Smooth muscle cell (in vitro differentiated cells): ENCODE measurements around the gene SLC43A3. TPM values are rescaled to one million over a fixed set of nuclear protein-coding genes. Genes with fewer than 3 reads are reported as not detected.

Source experiments
- DNase-seq: peaks from one replicate; lab custom pipeline; 2025; ENCODE audit not compliant: unreplicated experiment; lab: John Stamatoyannopoulos, UW
- H2AFZ ChIP-seq: fragments of 200-600 bp; sonication (generic); 2 replicates; pipeline ENCODE4 v1.6.0; 2016; ENCODE audit warnings: antibody characterized with exemption, low read depth, mild to moderate bottlenecking
- H3F3A ChIP-seq: fragments of 200-600 bp; sonication (generic); 2 replicates; pipeline ENCODE4 v1.6.0; 2017; ENCODE audit warnings: antibody characterized with exemption, low read depth
- H3K27ac ChIP-seq: fragments of 200-600 bp; sonication (generic); 2 replicates; pipeline ENCODE4 v1.5.1; 2016; ENCODE audit warnings: low read depth, mild to moderate bottlenecking
- H3K27me3 ChIP-seq: fragments of 200-600 bp; sonication (generic); 2 replicates; pipeline ENCODE4 v1.6.1; 2016; ENCODE audit warnings: low read depth, mild to moderate bottlenecking
- H3K36me3 ChIP-seq: fragments of 200-600 bp; sonication (generic); 2 replicates; pipeline ENCODE4 v1.5.1; 2016; ENCODE audit warnings: low read depth
- H3K4me1 ChIP-seq: fragments of 200-600 bp; sonication (generic); 2 replicates; pipeline ENCODE4 v1.5.1; 2016; ENCODE audit warnings: low read depth
- H3K4me2 ChIP-seq: fragments of 200-600 bp; sonication (generic); 2 replicates; pipeline ENCODE4 v1.6.0; 2016; ENCODE audit warnings: mild to moderate bottlenecking
- H3K4me3 ChIP-seq: fragments of 200-600 bp; sonication (generic); 2 replicates; pipeline ENCODE4 v1.5.1; 2016; ENCODE audit warnings: mild to moderate bottlenecking
- H3K79me2 ChIP-seq: fragments of 200-600 bp; sonication (generic); 2 replicates; pipeline ENCODE4 v1.6.0; 2016; ENCODE audit warnings: low read depth, mild to moderate bottlenecking
- H3K9ac ChIP-seq: fragments of 200-600 bp; sonication (generic); 2 replicates; pipeline ENCODE4 v1.6.0; 2016; ENCODE audit warnings: low read depth
- H3K9me3 ChIP-seq: fragments of 200-600 bp; sonication (generic); replicated peaks from 2 replicates; pipeline ENCODE4 v1.5.1; 2016; ENCODE audit warnings: low read depth
- H4K20me1 ChIP-seq: fragments of 200-600 bp; sonication (generic); 2 replicates; pipeline ENCODE4 v1.6.0; 2016; ENCODE audit warnings: low read depth
- CTCF ChIP-seq: fragments of 200-600 bp; sonication (generic); IDR thresholded peaks from 2 replicates; pipeline ENCODE4 v1.5.1; 2017; ENCODE audit warnings: borderline replicate concordance, mild to moderate bottlenecking, antibody characterized with exemption; ENCODE audit not compliant: insufficient read depth, poor library complexity, severe bottlenecking
- WGBS: methylation state at CpG from one replicate; pipeline ENCODE4 v1.1.7; 2016; ENCODE audit warnings: low lambda C conversion rate; 5-methylcytosine and 5-hydroxymethylcytosine counted together
- polyA plus RNA-seq: library from polyadenylated mRNA; unstranded; fragments of >200 nt; fragmentation: Nextera tagmentation; extraction: Ambion mirVana; gene quantifications from 2 replicates; pipeline ENCODE4 v1.2.1, GENCODE V29; 2016
- total RNA-seq: library from RNA; depleted of rRNA; stranded (reverse); fragments of >200 nt; gene quantifications from 2 replicates; pipeline ENCODE4 v1.2.3, GENCODE V29; 2014

Gene SLC43A3
- total and polyA plus RNA-seq, 2 experiments from 2014 or later, result 9.3 to 12.8 TPM

GRCh38 chr11:57421805-57422204, 5.1 kb downstream of the SLC43A3 start:
- Histone ChIP-seq H3K79me2 (no peaks in the 10 kb centered on the region), H3K4me1 (peaks cover 12% of the 10 kb centered on the region), H3K27ac (no peak overlapping the region), H3K9ac (no peak overlapping the region), H4K20me1 (no peaks in the 10 kb centered on the region), H3F3A (no peaks in the 10 kb centered on the region), H2AFZ (no peak overlapping the region), H3K27me3 (no peaks in the 10 kb centered on the region), H3K9me3 (no peaks in the 10 kb centered on the region), H3K36me3 (no peaks in the 10 kb centered on the region), H3K4me2 (no peak overlapping the region), H3K4me3 (no peak overlapping the region)
- no peak for DNase-seq
- no peak for TF ChIP-seq CTCF

- Histone ChIP-seq H3K9me3 (no peaks in the 10 kb centered on the region), H3K4me1 (peaks cover 4% of the 10 kb centered on the region), H3K27me3 (no peaks in the 10 kb centered on the region), H2AFZ (no peak overlapping the region), H3K36me3 (no peaks in the 10 kb centered on the region), H3K4me3 (no peak overlapping the region), H3K79me2 (no peaks in the 10 kb centered on the region), H3K4me2 (no peak overlapping the region), H3K9ac (no peak overlapping the region), H3F3A (no peaks in the 10 kb centered on the region), H3K27ac (no peak overlapping the region), H4K20me1 (no peaks in the 10 kb centered on the region)
- no peak for TF ChIP-seq CTCF
- no peak for DNase-seq
- whole genome bisulfite sequencing, result 94% methylated on average over 4 of the region's 4 CpGs
Observed at GRCh38 chr11:57421066-57421465, 5.9 kb downstream of the SLC43A3 start.

GRCh38 chr11:57419146-57419545, 7.8 kb downstream of the SLC43A3 start:
- no peak for DNase-seq
- Histone ChIP-seq H3F3A (no peaks in the 10 kb centered on the region), H3K4me2 (no peak overlapping the region), H3K79me2 (no peaks in the 10 kb centered on the region), H4K20me1 (no peaks in the 10 kb centered on the region), H3K9me3 (no peaks in the 10 kb centered on the region), H3K9ac (no peak overlapping the region), H3K27me3 (no peaks in the 10 kb centered on the region), H2AFZ (no peak overlapping the region), H3K36me3 (no peaks in the 10 kb centered on the region), H3K4me1 (no peaks in the 10 kb centered on the region), H3K27ac (no peak overlapping the region), H3K4me3 (no peak overlapping the region)
- TF ChIP-seq CTCF, result no peak
- WGBS, result 97% methylated on average over 3 of the region's 3 CpGs

GRCh38 chr11:57418131-57418530, 8.8 kb downstream of the SLC43A3 start:
- Histone ChIP-seq H3K4me1 (no peaks in the 10 kb centered on the region), H3K79me2 (no peaks in the 10 kb centered on the region), H3K4me3 (no peak overlapping the region), H4K20me1 (no peaks in the 10 kb centered on the region), H3K27ac (no peak overlapping the region), H3K4me2 (no peak overlapping the region), H3K9me3 (no peaks in the 10 kb centered on the region), H3K9ac (no peak overlapping the region), H2AFZ (no peak overlapping the region), H3F3A (no peaks in the 10 kb centered on the region), H3K36me3 (no peaks in the 10 kb centered on the region), H3K27me3 (no peaks in the 10 kb centered on the region)
- DNase-seq, result no peak
- TF ChIP-seq CTCF, result no peak
